HG03442 (cell line): ENCODE data around the gene NF1.
"Not testable (repeated sequence)": the region's sequence is repeated elsewhere in the genome, so short reads cannot be mapped to it uniquely, and the experiment has no call there.

Experiments used
- ATAC-seq: cut with Tn5 transposase; IDR thresholded peaks from one replicate; pipeline ENCODE4 v1.9.1; 2021; ENCODE audit warnings: mild to moderate bottlenecking, moderate library complexity; ENCODE audit not compliant: unreplicated experiment

The NF1 gene

GRCh38 chr17:31094600-31095235, at the start of gene NF1:
Gene NF1, plus strand, starts transcription at chr17:31094977. Its CDS starts 333 bp downstream, at chr17:31095310.
- peak; percentile 70 for ATAC-seq

GRCh38 chr17:31046856-31047425, 47.8 kb upstream of the NF1 start:
- ATAC-seq: not testable (repeated sequence)

- no peak for ATAC-seq
Measured at GRCh38 chr17:31048142-31048541, 46.6 kb upstream of the NF1 start.

GRCh38 chr17:31048780-31049179, 46.0 kb upstream of the NF1 start:
- ATAC-seq: no peak

- no peak for ATAC-seq
Measured at GRCh38 chr17:31050948-31051347, 43.8 kb upstream of the NF1 start.

GRCh38 chr17:31051506-31051905, 43.3 kb upstream of the NF1 start:
- ATAC-seq: no peak

- ATAC-seq: no peak
Measured at GRCh38 chr17:31052187-31052889, 42.4 kb upstream of the NF1 start.

- ATAC-seq: no peak
Measured at GRCh38 chr17:31053071-31053470, 41.7 kb upstream of the NF1 start.

GRCh38 chr17:31054761-31055160, 40.0 kb upstream of the NF1 start:
- ATAC-seq: no peak

- no peak for ATAC-seq
Measured at GRCh38 chr17:31058976-31059375, 35.8 kb upstream of the NF1 start.

- no peak for ATAC-seq
Measured at GRCh38 chr17:31060791-31061550, 33.8 kb upstream of the NF1 start.

GRCh38 chr17:31061678-31062077, 33.1 kb upstream of the NF1 start:
- no peak for ATAC-seq

GRCh38 chr17:31062346-31062745, 32.4 kb upstream of the NF1 start:
- no peak for ATAC-seq

- ATAC-seq: no peak
Measured at GRCh38 chr17:31064707-31065106, 30.1 kb upstream of the NF1 start.

GRCh38 chr17:31067691-31068184, 27.0 kb upstream of the NF1 start:
- ATAC-seq: no peak

- ATAC-seq: no peak
Measured at GRCh38 chr17:31068291-31068690, 26.5 kb upstream of the NF1 start.

GRCh38 chr17:31072186-31072585, 22.6 kb upstream of the NF1 start:
- ATAC-seq: no peak

GRCh38 chr17:31073411-31073810, 21.4 kb upstream of the NF1 start:
- ATAC-seq: no peak

- no peak for ATAC-seq
Measured at GRCh38 chr17:31074772-31075555, 19.8 kb upstream of the NF1 start.

- ATAC-seq: no peak
Measured at GRCh38 chr17:31078290-31078689, 16.5 kb upstream of the NF1 start.

GRCh38 chr17:31079731-31080130, 15.0 kb upstream of the NF1 start:
- ATAC-seq: no peak
